ENCODE measurements around the gene FAM107B.

GRCh38 chr10:14823966-14824365 lies 49.3 kb upstream of the FAM107B start:
- TF ChIP-seq JUND (IDR thresholded peaks at IDR 0.05) (no peak), CTCF (IDR thresholded peaks at IDR 0.05 in 2 of 3, conservative IDR thresholded peaks at IDR 0.05 in 1 of 3; ENCODE audit: borderline replicate concordance in 1 of 3, insufficient read depth in 1 of 3, low read depth in 2 of 3, low read length in 2 of 3) (no peak), TCF7L2 (IDR thresholded peaks at IDR 0.05; ENCODE audit: borderline replicate concordance, extremely low read depth, insufficient read depth, insufficient read length) (no peak), POLR2A (IDR thresholded peaks at IDR 0.05; ENCODE audit: borderline replicate concordance, extremely low read depth, insufficient read depth, insufficient read length) (no peak), POLR2AphosphoS5 (IDR thresholded peaks at IDR 0.05; ENCODE audit: low read depth, low read length) (no peak), ATF3 (IDR thresholded peaks at IDR 0.05) (no peak), REST (IDR thresholded peaks at IDR 0.05; ENCODE audit: low read depth) (no peak), ZNF274 (IDR thresholded peaks at IDR 0.05; ENCODE audit: low read depth, low read length) (no peak), SRF (IDR thresholded peaks at IDR 0.05; ENCODE audit: low read depth) (no peak), MAX (IDR thresholded peaks at IDR 0.05) (no peak), CEBPB (IDR thresholded peaks at IDR 0.05; ENCODE audit: low read depth) (no peak), EZH2phosphoT487 (IDR thresholded peaks at IDR 0.05; ENCODE audit: borderline replicate concordance) (no peak), SIN3A (IDR thresholded peaks at IDR 0.05; ENCODE audit: low read depth) (no peak)
